NCI-H446 (cell line): ENCODE results near the gene MPO.

Experiments used
- DNase-seq, 2 experiments: peaks; one replicate each; lab custom pipeline; 2025; lab: John Stamatoyannopoulos, UW

The MPO gene

DNA sequence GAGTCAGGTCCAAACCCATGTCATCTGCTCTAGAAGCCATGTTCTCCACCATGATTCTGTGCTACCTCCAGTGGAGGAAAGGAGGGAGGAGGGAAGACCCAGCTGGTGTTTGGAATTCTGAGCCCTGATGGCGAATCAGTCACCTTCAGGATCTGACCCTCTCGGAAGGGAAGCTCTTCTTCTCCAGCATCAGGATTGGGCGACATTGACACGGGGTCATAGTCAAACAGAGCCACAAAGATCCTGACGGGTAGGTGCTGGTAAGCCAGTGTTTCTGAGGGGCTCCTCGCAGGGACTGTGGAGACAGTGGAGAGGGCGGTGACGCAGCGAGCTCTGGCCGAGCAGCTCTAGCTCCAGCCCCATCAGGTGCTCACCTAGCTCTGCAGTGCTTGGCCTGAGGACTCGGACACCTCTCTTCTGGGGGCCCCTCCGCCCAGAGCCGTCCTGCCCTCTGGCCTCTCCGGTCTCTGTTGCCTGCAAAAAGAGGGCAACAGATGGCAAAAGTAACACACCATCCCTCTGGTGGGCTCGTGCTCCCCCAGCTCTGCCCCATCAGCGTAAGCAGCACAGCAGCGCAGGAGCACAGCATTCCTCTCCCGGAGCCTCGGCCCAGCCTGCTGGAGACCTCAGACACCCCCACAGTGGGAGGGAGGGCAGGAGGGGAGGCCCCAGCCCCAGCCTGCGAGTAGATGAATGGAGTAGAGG, 26.9 kb upstream of the MPO start:
- DNase-seq = no peak

DNA sequence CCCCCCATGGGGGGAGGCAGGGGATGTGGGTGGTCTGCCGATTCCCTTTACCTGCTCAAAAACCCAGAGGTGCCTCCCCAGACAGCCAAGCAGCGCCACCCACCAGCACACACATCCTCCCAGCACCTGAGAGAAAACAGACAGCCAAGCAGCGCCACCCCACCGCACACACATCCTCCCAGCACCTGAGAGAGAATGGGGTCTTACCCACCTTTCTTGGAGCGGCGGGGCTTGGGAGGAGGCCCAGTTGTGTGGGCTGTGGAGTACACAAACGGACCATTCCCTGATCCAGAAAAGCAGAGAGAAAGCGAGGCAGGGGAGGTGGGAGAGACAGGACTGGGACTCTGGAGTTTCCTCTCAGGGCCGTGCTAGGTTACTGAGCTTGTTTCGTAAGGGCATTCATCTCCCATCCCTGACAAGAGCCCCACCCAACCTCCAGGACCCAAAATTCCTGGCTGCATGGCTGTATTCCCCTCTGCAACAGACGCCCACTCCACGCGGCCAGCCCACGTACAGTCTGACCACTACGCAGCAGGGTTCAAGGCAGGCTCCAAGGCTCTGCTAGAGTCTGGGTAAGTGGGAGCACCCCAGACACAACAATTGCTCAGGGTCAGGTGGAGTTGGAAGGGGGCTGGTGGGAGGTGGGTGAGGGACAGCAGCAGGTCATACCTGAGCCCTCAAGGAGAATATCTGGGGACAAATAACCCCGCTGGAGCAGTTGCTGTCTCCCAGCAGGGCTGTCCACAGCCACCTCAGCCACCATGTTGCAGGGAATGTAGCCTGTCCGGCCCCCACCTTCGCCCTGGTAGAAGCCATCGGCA, 25.6 kb upstream of the MPO start:
- DNase-seq = no peak

DNA sequence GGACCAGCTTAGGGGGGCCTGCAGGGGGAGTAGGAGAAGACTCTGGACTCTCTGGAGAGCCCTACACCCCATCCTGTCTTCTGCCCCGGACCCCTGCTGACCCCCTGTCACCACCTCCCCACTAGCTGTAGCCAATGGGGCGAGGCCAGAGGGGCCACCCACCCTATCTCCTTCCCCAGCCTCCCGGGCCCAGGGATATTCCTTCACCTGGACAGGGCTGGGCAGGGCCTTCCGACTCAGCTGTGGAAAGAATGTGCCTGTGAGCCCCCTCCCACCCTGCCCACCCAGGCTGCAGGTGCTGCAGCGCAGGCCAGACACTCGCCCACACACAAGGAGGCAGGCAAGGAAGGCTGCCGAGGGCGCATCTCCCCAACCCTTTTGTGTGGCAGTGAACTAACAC, 24.9 kb upstream of the MPO start:
- no peak for DNase-seq

- DNase-seq = no peak
These were observed 24.2 kb upstream of the MPO start for GRCh38 chr17:58304750-58305486.

GRCh38 chr17:58303971-58304749, 23.4 kb upstream of the MPO start:
- DNase-seq = peak in 1 of 2 experiments; percentile 38

DNA sequence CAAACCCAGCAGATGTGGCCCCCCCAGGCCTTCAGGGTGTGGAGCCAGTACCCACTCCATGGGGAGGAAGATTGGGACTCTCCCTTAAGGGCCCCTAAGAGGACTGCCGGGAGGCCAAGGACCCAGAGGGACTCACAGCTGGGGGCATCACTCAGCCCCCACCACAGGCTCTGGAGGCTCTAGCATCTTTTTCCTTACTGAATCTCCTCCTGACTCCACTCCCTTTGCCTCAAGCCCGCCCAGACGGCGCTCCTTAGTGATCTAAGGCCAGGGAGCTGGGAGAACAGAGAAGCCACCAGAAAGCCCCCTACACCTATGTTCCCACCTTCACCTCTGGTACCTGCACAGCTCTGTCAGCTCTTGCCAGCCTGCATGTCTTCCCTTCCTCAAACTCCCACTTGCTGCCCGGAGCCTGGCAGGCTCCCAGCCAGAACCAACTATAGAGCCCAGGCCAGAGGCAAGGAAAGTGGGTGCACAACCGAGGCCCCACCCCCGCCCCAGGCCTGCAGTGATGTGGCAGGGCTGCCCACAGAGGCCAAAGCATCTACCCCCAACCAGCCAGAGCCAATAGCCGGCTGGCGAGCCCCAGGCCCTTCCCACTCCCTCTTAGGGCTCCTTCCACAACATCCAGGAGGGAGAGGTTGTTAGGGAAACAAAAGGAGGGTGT, 22.3 kb upstream of the MPO start:
- no peak for DNase-seq

GRCh38 chr17:58302171-58302918, 21.6 kb upstream of the MPO start:
- DNase-seq = no peak

- no peak for DNase-seq
These were observed 20.9 kb upstream of the MPO start for GRCh38 chr17:58301504-58302150.

DNA sequence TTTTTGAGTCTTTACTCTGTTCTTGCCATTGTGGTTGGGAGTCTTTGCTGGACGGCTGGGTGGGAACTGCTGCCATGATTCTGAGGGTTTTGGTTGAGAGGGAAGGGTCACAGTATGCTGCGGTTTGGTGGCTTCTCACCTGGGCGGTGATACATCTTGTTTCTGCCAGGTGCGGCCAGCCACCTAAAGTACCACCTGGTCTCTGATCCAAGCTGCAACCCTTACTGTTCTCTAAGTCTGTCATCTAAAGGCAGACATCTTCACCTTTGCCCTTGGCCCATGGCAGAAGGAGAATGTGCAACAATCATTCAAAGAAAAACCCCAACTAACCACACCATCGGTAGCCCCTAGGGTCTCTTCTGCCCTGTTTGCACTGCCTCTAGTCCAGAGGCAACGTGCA, 19.6 kb upstream of the MPO start:
- DNase-seq = no peak

DNA sequence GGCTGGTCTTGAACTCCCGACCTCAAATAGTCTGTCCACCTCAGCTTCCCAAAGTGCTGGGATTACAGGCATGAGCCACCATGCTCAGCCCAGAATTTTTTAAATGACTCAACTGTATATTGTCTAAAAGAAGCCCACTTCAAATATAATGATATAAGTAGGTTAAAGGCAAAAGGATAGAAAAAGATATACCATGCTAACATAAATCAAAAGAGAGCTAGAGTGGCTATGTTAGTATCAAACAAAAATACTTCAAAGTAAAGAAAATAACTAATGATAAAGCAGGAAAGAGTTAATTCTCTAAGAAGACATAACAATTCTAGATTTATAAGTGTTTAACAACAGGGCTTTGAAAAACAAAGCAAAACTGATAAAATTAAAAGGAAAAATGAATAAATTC, 13.3 kb upstream of the MPO start:
- DNase-seq = no peak

GRCh38 chr17:58291246-58291645, 10.5 kb upstream of the MPO start:
- no peak for DNase-seq

GRCh38 chr17:58289869-58290268, 9.1 kb upstream of the MPO start:
- no peak for DNase-seq

- no peak for DNase-seq
These were observed 4.7 kb upstream of the MPO start for GRCh38 chr17:58285422-58285810.

- no peak for DNase-seq
These were observed 4.1 kb upstream of the MPO start for GRCh38 chr17:58284613-58285421.

DNA sequence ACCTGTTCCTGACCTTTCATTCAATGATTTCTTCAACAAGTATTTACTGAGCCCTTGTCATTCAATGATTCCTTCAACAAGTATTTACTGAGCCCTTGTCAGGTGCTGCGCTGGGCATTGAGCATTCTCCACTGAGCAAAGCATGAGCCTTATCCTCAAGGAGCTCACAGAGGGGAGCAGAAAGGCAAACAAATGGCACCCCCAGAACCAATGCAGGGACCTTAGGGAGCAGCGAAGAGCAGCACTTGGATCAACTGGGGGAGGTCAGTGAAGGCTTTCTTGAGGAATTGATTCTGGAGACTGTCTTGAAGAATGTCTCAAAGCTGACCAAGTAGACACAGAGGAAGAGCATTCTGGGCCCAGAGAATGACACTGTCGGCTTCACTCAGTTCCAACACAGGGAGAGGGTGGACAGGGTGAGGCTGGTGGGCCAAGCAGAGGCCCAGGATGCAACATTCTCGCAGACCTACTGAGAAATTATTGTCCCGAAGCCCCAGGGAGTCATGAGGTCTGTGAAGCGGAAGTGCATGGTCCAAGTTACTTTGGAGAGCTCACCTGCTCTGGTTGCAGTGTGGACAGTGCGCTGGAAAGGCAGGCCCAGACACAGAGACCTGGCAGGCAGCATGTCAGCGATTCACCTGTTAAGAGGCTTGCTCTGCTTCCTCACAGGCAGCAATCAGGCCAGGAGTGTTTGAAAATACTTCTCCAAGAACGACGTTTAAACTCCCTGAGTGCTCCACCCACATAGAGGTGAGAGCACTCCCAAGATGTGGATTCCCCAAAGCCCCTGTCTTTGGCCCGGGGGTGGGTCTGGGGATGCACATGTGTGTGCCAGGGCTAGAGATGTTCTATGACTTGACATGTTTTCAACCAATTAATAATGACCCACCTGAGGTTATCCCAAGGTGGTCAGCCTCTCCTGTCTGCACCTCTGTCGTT, 3.2 kb upstream of the MPO start:
- no peak for DNase-seq

DNA sequence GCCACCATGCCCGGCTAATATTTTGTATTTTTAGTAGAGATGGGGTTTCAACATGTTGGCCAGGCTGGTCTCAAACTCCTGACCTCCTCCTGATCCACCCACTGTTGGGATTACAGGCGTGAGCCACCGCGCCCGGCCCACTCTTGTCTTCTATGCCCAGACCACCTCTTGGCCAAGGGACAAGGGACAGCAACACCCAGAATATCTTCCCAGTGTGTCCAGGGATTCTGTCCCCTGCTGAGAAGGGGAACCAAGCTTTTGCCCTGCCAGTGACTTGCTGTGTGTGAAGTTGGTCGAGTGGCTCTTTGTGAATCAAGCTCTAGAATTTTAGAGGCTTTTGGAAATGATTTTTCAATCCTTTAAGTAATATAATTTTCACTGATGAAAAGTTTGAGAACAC, 1.7 kb upstream of the MPO start:
- no peak for DNase-seq

DNA sequence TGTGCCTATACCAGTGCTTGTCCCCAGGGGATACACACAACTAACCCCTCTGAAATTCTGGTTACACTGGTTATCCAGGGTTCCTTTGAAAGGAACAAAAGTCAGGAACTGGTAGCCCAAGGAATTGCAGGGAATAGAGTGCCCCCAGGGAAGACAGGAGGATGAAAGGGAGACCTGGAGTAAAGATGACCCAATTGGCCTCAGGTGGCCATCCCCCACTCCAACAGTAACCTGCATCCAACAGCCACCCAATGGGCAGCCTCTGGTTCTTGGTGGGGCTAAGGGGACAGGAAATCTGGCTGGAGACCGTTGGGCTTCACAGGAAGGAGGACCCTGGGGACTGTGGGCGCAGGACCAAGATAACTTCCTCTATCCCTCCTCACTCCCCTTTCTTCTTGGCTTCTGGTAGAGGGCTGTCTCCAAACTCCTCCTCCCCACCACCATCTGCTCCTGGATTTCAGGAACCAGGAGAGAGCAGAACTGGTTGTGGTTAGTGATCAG, 826 bp upstream of the MPO start:
- DNase-seq = peak in 1 of 2 experiments; percentile 2
